HG03039 (cell line): ENCODE data around the gene TXNIP.
"Not testable (repeated sequence)": the region's sequence is repeated elsewhere in the genome, so short reads cannot be mapped to it uniquely, and the experiment has no call there.

ENCODE experiments used
- ATAC-seq: cut with Tn5 transposase; IDR thresholded peaks from one replicate; pipeline ENCODE4 v1.9.1; 2021; ENCODE audit warnings: mild to moderate bottlenecking, moderate library complexity; ENCODE audit not compliant: unreplicated experiment

Gene TXNIP, protein sequence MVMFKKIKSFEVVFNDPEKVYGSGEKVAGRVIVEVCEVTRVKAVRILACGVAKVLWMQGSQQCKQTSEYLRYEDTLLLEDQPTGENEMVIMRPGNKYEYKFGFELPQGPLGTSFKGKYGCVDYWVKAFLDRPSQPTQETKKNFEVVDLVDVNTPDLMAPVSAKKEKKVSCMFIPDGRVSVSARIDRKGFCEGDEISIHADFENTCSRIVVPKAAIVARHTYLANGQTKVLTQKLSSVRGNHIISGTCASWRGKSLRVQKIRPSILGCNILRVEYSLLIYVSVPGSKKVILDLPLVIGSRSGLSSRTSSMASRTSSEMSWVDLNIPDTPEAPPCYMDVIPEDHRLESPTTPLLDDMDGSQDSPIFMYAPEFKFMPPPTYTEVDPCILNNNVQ

DNA sequence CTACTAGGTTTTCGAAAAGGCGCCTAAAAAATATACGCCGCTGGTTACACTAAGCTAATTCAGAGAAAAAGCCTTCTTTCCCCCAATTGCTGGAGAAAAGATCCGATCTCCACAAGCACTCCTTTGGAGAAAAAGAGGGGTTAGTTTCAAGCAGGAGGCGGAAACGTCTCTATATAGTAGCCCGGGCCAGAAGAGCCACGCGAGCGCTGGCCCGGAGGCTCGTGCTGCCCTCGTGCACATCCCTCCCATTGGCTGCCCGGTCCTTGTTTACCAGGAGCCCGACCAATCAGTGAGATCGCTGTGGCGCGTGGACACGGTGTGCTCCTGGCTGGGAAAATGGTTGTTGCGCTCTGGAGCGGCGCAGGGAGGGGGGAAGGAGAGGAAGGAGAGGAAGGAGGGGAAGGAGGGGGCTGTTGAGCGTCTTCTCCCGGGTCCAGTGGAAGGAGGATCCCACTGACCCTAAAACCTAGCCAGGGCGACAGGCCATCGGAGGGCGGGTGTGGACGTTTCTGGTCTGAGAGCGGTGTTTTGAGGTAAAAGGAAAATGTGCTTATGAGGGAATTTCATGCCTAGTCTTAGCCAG is at the start of gene TXNIP:
Gene TXNIP, minus strand, starts transcription at position 147 of the 583 bp plus-strand sequence. CDS start 313 bp downstream, outside the sequence.
- ATAC-seq, result peak; percentile 87

DNA sequence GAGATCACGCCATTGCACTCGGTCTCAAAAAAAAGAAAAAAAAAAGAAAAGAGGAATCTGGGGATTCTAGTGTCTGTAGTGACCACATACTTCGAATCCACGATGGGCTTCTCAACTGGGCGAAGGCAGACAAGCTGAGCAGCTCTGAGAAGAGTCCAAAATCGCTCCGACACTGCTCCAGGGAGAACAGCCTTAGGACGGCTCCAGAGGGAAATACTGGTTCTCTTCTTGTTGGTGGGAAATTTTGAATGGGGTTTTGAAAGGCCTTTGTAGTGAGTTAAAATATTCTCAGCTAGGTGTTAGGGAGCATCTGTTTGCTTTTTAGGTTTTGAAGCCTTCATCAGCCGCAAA is 43.4 kb upstream of the TXNIP start:
- no peak for ATAC-seq

DNA sequence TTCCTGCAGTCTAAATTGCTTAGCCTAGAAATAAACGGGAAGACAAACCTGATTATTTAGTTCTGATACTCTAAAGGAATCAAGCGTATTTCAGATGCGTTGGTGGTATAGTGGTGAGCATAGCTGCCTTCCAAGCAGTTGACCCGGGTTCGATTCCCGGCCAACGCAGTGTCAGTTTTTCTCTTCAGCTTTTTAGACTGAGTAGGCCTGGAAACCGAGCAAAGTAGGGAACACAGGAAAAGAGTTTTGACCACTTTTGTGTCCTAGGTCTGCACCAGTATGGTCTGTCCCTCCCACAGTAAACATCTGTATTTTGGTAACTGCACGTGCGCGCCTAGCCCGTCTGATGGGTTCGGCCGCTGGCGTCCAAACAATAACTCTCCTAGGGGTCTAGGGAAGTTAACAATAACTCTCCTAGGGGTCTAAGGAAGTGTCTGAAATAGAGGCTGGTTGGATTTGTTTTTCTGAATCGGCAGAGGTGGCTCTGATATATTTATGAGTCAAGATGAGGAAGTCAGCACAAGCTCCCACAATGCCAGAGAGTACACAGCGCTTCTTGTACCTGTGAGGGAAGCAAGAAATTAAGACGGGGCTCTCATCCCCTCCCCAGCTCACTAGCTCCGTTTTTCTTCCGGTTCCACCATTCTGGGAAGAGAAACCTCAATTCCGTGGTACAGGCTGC is 40.7 kb upstream of the TXNIP start:
- ATAC-seq, result peak; percentile 32

DNA sequence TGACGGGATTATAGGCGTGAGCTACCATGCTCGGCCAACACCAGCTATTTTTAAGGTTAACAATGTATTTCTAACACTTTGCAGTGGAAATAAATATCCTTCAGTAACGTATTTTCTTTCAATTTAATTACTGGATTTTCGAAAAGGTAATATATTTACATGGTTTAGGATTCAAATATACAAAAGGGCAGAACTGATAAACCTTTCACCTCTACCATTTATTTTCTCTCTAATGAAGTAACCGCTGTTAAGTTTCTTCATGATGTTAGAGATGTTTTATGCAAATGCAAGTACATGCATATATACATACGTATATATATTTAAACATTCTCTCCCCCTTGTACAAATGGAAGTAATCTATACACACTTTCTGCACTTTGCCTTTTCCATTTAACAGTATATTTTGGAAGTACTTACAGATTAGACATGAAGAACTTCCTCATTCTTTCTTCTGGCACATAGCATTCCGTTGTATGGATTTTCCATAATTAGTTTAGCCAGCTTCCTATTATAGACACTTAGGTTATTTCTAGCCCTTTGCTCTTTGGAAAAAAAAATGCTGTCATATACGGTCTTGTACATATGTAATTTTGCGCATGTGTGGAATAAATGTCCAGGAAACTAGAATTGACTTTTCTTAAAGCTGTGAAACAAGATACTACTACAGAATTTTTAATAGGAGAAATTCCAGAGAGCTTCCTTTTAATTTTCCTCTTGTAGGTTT is 40.0 kb upstream of the TXNIP start:
- ATAC-seq, result no peak

DNA sequence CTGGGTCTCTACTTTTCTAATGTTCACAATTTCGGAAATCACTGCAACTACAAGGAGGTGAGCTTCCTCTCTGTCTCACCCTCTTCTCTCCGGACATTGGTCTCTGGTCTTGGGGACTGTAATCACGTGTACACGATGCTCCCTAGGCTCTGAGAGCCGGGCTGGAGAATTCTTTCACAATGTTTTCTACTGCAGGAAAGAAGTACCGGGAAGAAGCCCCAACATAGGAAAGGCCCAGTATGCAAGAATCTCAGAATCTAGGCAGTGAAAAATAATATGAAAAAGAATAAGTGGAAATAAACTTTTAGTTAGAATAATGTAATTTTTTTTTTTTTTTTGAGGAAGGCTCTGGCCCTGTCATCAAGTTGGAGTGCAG is 38.7 kb upstream of the TXNIP start:
- ATAC-seq, result no peak

DNA sequence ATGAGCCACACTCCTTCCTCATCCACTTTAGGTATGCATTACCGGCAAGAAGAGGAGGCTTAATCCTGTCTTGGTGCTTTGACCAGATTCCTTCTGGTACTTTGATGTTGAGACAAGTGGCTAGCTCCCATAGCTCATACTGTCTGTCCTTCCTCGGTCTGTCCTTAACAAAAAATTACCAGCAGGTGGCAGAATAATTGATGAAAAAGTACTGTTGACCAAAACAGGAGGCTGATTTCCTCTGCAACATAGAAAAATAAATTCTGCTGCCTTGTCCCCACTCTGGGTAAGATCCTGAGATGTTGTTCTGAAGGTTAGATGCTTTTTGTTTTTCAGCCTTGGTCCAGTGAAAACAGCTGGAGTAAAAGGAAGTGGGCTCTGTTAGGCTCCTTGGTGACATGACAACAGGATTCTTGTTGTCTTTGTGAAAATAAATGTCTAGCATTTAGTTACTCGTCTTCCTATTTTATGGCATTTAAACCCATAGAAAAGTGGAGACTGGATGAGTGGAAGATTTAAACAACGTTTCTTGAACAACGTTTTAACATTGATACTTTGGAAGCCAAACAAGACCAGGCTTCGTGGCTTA is 36.3 kb upstream of the TXNIP start:
- no peak for ATAC-seq

DNA sequence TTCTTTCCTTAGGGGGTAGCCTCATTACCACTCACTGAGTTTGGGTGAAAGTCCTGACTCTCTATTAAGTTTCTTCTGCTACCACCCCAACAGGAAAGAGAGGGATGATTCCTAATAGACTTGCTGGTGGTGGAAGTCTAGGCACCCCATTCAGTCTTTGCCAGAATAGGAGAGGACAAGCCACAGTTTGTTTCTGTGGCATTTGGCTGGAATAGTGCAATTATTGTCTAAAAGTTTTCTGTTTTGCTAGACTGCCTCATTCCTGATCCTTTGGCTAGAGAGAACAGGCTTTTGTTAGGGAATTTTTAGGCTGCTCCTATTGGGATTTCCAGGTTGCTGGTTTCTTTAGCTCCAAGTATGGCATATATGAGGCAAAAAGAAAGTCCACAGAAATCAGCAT is 35.1 kb upstream of the TXNIP start:
- ATAC-seq, result no peak

DNA sequence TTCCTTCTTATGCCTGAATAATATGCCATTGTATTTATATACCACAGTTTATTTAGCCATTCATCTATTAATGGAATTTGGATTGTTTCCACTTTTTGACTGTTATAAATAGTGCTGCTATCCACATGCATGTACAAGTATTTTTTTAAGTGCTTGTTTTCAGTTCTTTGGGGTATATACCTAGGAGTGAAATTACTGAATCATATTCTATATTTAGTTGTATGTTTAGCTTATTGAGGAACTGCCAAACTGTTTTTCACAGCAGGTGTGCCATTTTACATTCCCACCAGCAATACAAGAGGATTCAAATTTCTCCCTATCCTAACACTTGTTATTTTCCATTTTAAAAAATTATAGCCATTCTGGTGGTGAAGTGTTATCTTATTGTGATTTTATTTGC is 32.7 kb upstream of the TXNIP start:
- ATAC-seq, result no peak

DNA sequence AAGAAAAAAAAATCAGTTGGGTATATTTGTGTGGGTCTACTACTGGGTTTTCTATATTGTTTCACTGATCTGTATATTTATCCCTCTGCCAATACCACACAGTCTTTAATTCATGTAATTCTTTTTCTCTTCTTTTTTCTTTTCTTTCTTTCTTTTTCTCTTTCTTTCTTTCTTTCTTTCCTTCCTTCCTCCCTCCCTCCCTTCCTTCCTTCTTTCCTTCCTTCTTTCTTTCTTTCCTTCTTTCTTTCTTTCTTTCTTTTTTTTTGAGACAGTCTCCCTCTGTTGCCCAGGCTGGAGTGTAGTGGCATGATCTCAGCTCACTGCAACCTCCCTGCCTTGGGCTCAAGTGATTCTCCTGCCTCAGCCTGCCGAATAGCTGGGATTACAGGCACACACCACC is 30.3 kb upstream of the TXNIP start:
- not testable (repeated sequence) for ATAC-seq

DNA sequence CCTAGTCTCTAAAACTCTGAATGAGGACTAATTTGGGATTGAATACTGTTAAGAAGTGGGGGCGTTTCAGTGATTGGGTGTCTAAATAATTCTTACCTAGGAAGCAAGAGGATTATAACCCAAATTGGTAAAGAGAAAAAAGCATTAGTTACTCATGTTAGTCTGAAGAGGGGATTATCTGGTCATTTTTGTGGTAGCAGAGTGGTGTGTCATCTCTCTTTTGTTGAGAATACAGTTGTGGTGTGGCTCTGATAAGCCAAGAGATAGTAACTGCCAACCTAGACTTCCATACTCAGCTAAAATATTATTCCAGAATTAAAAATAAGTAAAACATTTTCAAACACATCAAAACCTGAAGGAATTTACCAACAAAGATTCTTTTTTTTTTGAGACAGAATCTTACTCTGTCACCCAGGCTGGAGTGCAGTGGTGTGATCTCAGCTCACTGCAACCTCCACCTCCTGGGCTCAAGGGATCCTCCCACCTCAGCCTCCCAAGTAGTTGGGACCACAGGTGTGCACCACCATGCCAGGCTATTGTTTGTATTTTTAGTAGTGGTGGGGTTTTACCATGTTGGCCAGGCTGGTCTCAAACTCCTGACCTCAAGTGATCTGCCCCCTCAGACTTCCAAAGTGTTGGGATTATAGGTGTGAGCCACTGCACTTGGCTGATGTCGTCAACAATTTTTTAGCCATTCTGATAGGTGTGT is 29.6 kb upstream of the TXNIP start:
- ATAC-seq, result not testable (repeated sequence)

DNA sequence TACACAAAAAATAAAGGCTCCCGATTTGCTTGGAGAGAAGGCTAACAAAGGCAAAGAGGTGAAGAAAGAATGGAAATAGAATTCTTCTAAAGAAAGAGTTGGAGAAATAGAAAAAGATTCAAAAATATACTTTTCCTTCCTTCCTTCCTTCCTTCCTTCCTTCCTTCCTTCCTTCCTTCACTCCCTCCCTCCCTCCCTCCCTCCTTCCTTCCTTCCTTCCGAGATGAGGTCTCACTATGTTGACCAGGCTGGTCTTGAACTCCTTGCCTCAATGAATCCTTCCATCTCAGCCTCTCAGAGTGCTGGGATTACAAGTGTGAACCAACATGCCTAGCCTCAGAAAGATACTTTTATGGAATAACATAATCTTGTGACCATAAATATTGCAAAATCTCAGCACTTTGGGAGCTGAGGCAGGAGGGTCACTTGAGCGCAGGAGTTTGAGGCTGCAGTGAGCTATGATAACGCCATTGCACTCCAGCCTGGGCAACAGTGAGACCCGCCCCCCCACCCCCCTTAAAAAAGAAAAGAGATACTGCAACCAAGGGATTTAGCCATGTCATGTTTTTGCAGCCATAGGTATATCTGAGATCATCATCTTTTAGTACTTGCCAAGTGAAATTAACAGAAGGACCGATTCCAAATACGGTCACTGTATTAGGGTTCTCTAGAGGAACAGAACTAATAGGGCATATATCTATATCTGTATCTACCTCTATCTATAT is 26.2 kb upstream of the TXNIP start:
- ATAC-seq, result no peak

DNA sequence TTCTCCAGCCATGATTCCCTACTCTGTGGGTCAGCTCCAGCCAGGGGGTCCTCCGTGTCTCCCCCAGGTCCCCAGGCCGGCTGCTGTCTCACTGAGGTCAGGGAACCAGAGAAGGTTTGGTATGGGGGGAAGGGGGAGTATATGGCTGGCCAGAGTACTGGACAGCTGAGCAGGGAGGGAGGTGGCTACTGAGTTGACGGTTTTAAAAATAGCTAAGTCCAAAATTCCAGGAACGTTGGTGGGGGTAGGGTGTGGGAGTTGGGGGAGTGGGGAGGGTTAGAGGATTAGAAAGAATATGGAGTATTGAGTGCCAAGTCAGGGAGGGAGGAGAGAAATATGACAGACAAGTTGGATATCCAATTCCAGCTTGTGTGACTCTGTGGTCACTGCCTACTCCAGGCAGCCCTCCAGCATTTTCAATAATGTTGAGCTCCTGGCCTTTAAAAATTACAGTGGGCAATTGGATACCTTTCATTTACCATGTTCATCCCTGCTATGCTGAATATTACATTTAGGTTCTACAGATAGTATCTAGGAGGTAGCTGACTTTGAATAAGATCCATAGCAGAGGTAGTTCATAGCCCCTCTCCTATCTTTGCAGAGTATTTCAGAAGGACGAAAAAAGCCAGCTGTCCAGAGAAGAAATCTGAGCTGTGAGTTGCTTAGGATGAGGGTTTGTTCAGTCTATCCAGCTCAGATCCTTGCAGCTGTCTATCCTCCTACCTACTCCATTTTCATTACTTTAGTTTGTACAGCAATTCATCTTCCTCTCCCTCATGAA is 25.4 kb upstream of the TXNIP start, which contains the start of gene HJV:
Gene HJV, minus strand, starts transcription at position 114 of the 781 bp plus-strand sequence. CDS start 1,504 bp downstream, outside the sequence.
- no peak for ATAC-seq

DNA sequence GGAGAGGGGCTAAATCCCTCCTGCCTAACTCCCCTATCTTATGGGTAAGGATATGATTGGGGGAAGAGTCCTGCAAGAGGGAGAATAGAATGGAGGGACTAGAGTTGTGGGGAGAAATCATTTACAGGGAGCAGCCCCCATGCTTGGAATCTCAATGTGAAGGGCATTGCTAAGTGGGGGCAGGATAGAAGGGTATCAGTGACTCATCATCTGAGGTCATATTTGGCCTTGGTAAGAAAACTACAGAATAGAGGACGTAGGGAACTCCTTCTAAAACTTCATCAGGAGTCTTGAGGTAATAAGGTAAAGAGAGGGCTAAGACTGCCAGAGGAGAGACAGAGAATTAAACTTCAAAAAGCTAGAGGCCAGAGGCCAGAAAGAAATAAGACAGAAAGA is 24.7 kb upstream of the TXNIP start:
- no peak for ATAC-seq

DNA sequence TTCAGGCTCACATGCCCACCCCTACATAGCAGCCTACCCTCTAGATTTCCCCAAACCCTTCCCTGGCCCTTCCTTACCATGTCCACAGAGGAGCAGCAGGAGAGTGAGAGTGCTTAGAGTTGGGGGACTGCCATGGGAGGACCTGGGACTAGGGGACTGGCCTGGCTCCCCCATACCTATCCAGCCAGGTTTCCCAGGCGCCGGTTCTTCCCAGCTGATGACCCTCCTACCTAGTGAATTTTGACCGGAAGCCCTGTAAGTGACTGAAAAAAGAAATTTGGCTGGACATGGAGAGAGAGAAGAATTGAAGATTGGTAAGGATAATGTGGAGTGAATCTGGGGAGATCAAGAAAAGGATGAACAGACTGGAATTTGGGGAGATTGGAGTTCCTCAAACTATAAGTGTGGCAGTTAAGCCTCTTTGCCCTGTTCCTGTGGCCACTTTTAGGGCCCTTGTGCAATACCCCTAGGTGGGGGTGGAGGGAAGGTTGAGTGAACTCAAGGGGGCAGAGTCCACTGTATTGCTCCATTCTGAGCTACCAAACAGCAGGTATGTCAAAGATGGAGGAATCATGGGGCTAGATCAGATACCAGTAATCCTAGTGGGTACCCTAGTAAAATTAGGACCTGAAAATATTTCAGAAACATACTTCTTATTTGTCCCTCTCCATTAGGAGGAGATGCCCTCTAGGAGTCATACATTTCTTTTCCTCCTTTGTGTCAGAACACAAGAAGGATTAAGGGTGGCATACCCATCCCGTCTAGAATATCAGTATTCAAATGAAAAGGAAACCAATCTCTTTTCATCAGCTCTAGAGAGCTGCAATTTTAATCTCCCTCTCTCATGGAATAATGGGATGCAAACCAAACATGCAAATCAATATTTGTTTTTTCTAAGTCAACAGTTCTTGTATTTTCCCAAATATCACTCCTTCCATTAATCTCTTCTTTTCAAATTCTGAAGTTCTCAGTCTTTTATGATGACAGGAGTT is 24.0 kb upstream of the TXNIP start:
- no peak for ATAC-seq

DNA sequence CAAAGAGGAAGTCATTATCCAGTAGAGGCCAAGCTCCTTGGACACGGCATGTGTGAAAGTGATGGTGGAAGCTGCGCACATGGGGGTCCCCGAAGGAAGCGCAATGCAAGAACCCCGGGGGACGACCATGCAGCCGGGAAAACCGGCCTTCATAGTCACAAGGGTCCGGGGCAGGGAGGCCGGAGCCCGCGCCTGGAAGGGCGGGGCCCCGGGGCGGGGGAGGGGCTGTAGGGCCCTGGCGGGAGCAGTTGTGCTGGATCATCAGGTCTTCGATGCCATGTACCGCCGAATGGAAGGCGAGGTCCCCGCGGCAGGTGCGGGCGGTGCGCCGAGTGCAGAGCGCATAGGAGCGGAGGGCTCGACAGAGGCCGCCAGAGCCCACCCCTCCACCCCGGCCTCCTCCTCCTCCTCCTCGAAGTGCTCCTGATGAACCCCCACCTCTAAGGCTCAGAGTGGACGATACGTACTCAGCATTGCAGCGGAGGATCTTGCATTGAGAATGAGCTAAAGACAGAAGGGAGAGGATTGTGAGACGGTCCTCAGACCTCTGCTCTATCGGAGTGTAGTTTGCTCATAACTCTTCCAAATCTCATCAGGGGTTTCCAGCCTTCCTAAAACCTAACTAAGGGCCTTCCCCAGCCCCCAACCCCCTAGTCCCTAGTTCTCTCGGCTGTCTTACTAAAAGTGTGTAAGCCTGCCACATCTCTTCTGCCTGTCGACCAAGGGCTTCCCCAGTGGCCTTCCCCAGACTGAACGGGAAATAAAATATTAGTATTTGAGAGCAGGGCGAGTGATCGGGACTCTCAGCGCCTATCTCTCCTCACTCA is 23.1 kb upstream of the TXNIP start:
- ATAC-seq, result no peak

DNA sequence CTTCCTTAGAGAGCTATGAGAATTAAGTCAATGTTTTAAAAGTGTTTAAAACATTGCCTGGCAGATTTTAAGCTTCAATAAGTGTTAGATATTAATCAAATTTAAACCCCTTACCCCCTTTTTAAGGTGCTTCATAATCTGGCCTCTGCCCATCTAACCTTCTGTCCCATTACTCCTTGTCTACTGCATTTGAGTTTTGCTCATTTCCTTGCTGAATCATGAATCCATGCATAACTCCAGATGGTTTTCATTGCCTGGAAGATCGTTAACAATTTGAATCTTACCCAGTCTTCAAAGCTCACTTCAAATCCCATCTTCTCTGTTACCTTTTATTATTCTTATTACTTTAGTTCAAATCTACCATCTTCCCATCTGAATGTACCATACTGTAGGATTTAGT is 20.5 kb upstream of the TXNIP start:
- ATAC-seq, result no peak

DNA sequence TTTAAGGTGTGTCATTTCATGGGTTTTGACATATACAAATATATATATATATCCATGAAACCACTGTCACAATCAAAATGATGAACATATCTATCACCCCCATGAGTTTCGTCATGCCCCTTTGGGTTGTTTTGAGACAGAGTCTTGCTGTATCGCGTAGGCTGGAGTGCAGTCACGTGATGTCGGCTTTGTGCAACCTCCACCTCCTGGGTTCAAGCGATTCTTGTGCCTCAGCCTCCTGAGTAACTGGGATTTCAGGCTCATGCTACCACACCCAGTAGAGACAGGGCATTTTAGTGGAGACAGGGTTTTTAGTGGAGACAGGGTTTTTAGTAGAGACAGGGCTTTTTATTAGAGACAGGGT is 17.2 kb upstream of the TXNIP start:
- ATAC-seq, result no peak
